NCI-H226 (cell line): ENCODE data around the gene NFIL3.
"Not testable (repeated sequence)": the region's sequence is repeated elsewhere in the genome, so short reads cannot be mapped to it uniquely, and the experiment has no call there.

Experiments used
- DNase-seq: peaks from one replicate; pipeline ENCODE4 v3.0.0-alpha.2; 2015

Gene NFIL3

DNA sequence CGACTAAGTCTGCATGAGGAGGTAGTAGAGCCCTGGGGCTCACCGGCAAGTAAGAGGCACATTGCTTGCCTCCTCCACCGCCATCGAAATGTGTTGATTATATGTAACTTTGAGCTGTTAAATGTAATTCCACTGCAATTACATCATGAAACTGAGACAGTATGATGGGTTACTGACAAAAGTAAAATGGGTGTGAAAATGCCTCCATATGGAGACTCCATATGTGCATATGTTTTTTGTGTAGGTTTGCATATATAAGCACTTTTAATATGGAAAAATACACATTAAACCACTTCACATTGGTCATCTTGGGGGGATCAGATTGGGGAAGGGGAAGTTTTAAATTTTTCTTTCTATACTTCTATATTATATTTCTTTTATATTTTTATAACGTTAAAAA is 29.8 kb downstream of the NFIL3 start:
- no peak for DNase-seq

DNA sequence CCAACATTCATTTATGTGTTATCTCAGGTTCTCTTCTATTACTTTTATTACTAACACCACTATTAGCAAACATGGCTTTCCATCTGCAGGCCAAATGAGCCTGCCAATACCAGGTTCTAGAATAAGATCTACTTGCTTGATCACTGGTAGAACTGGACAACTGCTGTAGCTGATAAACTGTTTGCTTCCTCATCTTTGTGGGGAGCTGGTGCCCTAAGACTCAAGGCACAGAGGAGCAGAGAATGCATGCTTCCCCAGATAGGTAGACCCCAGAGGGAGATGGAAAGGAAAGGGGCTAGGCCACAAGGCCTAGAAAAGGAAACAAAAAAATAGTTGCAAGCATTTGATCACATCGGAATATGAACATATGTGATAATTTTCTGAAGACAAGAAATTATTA is 31.2 kb downstream of the NFIL3 start:
- no peak for DNase-seq

DNA sequence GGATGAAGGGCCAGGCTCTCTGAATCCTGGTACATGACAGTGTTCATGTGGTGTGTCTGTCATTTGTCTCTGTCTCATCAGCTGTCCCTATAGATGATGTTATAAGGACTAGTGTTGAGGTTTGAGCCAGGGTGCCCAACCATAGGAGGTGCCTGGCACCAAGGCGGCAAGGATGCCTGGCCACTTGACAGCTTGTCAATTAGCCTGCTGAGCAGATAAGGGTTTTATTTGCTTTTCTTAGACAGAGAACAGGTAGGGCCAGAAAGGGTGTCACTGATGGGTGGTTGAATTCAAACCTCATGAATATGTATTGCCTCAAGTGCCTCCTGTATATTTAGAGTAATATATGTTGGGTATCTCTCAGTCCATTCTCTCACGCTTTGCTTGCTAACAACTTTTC is 31.8 kb downstream of the NFIL3 start:
- no peak for DNase-seq

DNA sequence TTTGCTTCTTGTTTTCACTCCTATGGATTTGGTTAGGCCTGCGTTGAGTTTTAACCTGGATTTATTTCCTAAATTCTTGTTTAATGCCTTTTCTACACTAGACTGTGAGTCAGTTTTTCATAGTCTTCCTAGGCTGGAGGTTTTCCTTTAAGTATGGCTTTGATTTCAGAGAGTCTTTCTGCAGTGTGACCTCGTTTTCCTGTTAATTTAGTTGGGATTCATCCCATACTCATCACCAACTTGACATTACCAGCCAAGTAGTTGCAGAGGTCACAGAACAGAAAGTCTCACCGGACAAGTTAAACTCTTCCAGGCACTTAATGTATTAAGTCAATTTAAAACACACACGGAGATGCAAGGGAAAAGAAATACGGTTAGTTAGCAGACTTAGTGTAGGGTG is 32.2 kb downstream of the NFIL3 start:
- no peak for DNase-seq

DNA sequence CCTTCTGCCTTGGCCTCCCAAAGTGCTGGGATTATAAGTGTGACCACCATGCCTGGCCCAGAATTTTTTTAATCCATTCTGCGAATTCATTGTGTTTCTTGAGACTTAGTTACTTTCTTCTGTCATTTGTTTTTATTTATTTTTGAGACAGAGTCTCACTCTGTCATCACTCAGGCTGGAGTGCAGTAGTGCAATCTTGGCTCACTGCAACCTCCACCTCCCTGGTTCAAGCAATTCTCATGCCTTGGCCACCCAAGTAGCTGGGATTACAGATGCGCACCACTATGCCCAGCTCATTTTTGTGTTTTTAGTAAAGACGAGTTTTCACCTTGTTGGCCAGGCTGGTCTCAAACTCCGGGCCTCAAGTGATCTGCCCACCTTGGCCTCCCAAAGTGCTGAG is 33.9 kb downstream of the NFIL3 start:
- DNase-seq: not testable (repeated sequence)

DNA sequence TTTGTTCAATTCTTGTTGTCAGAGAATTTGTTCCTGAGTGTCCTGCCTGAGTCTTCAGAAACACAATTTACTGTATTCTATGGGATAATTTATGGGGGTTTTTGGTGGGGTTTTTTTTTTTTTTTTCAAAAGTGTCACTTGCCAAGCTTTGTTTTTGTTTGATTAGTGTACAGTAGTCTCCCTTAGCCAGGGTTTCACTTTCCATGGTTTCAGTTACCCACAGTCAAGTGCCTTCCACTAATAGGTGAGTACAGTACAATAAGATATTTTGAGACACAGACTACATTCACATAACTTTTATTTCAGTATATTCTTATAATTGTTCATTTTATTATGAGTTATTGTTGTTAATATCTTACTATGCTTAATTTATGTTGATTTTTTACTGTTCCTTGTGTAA is 36.9 kb downstream of the NFIL3 start:
- no peak for DNase-seq

DNA sequence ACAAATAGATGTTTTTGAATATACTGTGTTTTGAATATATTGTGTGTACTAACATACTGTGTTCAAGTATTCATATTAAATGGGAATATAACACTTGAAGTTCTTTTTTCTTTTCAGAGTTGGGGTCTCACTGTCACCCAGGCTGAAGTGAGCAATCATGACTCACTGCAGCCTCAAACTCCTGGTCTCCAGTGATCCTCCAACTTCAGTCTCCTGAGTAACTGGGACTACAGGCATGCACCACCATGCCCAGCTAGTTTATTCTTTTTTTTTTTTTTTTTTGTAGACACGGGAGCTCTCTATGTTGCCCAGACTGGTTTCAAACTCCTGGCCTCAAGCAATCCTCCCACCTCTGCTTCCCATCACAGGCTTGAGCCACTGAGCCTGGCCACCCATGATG is 38.7 kb downstream of the NFIL3 start:
- DNase-seq: no peak

DNA sequence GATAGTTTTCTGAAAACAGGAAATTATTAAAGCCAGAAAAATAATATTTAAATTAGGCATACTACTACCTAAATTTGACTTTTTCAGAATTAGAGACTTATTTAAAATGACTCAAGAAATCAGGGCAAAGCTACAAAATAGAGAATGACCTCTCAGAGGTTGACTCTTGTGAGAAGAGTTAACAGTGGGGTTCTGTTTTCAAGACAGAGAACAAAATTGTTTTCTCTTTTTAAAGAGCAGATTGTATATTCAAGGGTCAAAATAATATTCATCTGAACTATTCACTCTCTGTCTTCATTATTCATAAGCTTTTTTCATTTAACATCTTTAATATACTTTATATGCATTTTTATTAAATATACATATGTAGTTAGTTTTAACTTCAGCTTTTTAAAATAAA is 40.1 kb downstream of the NFIL3 start:
- DNase-seq: no peak

DNA sequence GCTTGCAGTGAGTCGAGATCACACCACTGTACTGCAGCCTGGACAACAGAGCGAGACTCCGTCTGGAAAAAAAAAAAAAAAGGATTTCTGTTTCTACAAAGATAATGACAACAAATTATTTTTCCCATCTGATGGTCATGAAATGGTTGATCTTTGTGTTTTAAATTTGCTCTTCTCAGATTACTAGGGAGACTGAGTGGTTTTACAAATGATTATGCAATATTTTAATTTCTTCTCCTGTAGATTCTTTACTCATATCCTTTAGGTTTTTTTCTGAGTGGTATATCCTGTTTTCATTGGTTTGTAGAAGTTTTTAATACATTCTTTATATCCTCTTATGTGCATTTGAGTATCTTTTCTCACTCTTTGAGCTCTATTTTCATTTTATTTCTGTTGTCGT is 41.3 kb downstream of the NFIL3 start:
- no peak for DNase-seq

DNA sequence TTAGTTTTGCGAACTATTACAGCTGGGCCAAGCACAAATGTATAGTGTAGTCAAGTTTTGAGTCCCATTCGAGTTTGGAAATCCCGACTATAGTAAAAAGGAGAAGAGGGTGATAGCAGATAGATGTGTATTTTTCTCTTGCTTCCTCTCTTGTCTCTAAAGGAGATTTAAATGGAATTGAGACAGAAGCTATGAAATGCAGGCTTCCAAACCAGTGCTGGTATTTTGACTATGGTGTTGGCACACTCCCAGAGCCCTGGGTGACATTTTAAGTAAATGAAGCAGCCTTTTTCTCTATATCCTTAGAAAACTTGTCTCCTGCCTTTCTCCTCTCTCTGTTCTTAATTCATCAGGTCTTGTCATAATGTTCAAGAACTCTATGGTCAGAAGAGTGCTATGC is 44.2 kb downstream of the NFIL3 start:
- DNase-seq: no peak

DNA sequence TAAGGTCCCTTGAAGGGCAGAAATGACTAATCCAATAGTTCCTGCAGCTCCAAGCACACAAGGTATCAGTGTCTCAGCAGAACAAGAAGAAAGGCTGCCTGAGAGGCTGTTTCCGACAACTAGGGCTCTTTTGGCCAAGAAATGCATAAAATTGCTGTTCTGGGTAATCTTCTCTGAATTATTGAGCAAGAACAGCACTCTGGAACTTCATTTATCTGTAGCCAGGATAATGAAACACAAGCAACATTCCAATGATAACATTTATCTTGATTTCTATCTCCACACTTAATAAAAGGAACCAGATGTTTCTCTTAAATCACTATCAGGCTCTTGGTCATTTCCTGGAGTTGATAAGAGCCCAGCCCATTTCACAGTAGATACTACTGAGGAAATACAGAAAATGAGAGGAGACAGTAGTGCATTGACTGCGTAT is 44.9 kb downstream of the NFIL3 start:
- peak; percentile 15 for DNase-seq

DNA sequence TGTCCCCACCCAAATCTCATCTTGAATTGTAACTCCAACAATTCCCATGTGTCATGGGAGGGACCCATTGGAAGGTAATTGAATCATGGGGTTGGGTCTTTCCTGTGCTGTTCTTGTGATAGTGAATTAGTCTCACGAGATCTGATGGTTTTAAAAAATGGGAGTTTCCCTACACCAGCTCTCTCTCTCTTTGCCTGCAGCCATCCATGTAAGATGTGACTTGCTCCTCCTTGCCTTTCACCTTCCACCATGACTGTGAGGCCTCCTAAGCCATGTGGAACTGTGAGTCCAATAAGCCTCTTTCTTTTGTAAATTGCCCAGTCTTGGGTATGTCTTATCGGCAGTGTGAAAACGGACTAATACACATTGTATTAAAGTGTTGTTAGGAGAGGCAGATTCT is 45.6 kb downstream of the NFIL3 start:
- not testable (repeated sequence) for DNase-seq

DNA sequence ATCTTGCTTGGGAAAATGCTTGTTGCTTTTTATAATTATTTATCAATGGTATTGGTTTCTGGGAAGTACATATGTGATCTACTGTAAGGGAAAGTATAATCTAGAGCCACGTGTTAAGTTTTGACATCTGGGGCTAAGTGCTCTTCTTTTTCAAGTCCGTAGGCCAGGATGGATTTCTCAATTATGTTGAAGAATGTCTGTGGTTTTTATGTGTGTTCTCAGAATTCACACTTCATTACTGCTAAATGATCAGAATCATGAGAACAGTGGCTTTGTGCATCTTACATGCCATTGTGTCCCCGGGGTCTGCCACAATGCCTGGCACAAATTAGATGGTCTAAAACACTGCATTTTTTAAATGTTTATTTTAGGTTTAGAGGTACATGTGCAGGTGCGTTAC is 47.4 kb downstream of the NFIL3 start:
- no peak for DNase-seq

DNA sequence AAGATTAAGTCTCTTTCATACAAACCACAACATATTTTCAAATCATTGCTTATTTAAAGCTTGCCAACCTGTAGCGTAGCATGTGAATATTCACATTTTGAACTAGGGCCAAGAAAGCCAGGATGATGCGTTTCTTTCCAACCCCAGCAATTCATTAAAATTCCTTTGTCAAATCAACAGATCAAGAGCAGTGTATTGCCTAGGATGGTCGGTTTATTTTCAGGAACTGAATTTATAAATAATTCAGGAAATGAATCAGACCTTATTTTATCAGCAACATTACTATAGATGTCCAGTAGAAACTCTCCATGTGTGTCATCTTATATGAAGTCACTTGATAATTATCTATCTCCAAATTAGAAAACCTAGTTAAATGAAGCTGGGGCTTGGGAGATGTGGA is 48.7 kb downstream of the NFIL3 start:
- peak; percentile 52 for DNase-seq

DNA sequence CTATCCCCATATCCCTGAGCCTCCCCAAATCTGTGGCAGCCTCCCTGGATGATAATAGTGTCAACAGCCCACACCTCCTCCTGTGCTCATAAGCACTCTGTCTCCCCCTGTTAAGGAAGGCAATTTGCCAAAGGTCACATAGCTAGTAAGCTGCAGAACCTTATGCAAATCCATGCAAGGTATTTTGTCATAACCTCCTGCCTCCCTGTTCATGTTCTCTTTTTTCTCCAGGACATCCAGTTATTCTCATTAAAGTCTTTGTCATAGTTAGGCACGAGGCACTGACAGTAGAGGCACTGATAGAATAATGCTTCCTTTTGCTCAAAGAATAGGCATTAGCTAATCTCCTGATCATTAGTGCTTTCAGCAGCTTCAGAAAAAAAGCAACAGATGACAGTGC is 51.7 kb downstream of the NFIL3 start:
- DNase-seq: no peak

DNA sequence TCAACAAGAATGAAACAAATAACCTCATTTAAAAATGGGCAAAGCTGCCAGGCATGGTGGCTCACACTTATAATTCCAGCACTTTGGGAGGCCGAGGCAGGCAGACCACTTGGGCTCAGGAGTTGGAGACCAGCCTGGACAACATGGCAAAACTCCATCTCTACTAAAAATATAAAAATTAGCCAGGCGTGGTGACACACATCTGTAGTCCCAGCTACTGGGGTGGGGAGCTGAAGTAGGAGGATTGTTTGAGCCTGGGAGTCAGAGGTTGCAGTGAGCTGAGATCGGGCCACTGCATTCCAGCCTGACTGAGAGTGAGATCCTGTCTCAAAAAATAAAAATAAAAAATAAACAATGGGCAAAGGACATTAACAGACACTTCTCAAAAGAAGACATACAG is 53.6 kb downstream of the NFIL3 start:
- not testable (repeated sequence) for DNase-seq

DNA sequence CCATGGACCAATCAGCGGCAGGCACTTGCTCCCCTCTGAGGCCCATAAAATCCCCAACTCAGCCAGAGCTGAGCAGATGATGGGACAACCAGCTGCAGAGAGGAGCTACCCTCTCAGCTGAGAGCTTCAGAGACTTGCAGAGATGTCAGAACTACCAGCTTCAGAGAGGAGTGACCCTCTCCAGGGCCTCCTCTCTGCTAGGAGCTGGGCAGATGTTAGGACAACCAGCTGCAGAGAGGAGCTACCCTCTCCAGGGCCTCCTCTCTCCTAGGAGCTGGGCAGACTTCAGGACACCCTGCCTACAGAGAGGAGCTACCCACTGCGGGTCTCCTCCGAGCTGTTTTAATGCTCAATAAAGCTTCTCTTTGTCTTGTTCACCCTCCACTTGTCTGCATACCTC is 58.9 kb downstream of the NFIL3 start:
- no peak for DNase-seq

DNA sequence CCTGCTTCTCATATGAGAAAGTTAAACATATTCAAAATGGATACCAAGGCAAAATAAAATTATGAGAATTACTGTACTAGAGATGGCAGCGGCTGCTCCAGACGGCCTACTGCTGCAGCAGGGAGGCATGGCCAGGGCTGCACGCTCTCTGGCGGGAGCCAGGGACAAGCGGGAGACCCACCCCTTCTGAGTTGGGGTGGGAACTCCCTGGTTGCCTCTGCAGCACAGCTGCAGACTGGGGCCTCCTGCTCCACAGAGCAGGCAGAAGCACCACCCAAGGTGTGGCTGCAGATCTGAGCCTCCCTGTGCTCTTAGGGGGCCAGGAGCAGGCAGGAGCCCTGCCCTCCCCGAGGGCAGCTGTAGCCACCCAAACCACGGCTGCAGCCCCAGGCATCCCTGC is 59.6 kb downstream of the NFIL3 start:
- DNase-seq: no peak

DNA sequence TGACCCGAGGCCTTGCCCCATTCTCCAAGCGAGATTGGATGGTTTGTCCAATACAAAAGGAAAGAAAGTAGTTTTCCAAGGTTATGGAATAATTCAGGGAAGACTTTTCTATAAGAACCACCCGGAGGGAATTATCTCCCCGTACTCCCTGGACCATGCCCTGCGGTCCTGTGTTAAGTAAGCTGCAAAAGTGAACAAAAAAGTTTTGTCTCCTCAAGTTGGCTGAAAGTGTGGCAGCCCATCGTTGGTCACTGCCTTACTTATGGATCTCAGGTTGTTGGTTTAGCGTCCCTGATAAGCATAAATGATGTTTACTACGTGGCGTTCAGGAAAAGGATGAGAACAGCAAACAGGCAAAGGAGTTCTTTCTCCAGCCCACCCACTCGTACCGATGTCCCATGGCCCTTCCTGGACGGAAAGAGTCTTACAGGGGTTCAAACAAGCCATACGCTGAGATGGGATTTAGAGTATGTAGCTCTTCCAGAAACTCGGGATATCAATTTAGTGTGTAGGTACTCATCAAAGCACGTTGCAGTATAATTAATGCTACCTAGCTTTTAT is 61.5 kb downstream of the NFIL3 start:
- DNase-seq: no peak

DNA sequence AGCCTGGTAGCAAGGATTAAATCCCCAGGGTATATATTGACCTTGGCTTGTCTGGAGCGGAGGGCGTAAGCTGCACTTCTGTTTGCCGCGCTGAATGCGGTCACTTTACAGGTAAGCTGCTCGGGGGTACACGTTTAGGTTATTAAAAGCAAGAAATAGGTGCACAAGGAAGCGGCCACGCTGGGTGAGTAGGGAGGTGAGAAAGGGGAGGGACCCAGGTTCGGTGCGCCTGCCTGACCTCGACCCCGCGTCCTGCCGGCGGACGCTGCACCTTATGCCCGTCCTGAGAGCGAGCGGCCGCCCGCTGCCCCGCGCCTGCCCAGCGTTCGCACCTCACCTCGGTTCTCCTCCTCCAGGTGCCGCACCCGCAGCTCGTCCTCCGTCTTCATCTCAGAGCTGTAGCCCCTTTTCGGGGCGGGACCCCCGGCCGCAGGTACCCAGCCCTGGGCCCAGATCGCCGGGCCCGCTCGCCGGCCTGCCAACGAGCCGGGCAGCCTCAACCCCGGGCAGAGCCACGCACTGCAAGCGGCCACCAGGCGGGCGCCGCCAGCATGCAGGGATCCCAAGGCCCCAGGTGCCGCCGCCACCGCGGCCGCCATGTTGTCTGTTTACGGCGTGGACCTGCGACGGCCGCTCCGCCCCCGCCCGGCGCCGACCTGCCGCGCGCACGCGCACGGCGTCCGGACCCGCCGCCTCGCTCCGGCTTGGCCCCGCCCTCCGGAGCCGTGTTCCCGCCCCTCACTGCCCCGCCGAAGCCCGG is 62.2 kb downstream of the NFIL3 start, which contains the start of gene AUH:
AUH (minus strand) TSS at position 628 of the 760 bp plus-strand sequence; CDS start at position 599, 29 bp downstream.
- peak; percentile 63 for DNase-seq

DNA sequence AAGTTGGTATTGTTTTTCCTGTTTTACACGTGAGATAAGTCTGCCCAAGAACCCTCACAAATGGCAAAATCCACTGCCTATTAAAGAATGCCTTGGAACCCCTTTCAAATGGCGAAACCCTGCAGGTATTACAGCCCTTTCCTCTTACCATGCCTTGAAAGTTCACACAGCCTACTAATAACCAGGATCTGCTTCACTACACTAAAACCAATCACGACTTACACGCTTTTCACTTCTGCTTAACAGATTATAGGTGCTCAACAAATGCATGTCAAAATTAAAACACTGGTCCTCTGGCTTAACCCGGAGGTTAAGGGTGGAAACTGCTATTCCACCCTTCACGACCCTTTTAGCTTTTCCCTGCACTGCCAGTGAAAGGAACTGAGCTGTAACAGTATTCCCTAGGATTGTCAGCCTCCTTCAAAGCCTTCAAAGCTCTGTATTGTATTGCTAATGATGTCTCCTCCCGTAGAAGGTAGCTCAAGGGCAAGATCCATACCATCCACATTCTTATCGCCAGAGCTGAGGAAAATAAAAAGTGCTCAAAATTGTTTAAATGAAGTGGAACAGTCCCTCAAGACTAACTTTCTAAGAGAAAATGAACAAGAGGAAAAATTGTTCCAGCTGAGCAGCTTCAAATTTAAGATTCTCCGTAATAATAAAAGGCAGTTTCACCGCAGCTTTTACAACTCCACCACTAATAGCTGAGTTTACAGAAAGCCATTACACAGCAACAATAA is 62.9 kb downstream of the NFIL3 start:
- no peak for DNase-seq

DNA sequence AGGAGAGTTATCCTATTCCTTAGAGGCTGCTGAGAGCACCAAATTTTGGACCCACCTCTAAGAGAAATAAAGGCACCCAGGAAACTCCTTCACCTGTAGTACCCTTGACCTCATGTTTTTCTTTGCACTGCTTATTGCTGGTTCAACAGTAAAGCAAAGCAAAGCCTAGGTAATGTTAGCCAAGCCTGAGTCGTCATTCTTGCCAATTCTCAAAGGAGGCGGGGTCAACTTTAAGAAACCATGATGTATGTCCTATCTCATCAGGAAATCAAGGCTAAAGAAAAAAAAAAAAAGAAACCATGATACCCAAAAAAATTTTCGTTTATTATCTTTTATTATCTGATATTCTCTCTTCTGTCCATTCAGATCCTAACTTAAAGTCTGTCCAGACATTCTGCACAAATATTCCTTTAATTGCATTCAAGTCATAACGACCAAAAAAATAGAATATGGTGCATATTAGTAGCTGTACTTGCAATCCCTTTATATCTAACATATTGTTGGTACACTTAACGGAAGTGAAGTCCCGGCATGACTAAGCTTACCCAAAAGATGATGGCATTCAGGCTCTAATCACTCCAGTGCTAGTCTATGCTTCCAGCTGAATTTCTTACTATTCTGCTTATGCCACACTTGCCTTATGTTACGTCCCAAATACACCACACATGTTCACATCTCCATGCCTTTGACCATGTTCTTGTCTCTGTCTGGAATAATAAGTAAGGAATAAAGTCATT is 63.7 kb downstream of the NFIL3 start:
- DNase-seq: no peak

DNA sequence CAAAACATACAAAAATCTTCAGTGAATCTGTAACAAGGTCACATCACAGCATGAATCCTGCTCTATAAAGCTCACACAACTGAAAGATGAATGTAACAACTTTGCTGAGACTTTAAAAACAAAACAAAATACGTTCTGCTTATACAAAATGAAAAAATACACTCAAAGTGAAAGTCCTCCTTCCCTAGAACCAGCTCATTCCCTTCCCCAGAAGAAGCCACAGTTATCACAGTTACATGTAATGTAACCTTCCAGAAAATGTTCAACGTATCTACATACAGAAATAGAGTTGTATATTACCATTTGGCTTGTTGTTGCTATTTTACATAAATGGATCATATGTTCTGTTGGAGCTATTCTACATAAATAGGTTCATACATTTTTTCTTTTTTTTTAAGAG is 64.5 kb downstream of the NFIL3 start:
- DNase-seq: no peak
